H9 (cell line): ENCODE measurements around the gene GIPC1. TPM values are rescaled to one million over a fixed set of nuclear protein-coding genes. Genes with fewer than 3 reads are reported as not detected.
A peak's percentile ranks its signal among the peaks of the same experiment; 100 is the strongest.

Source experiments
- DNase-seq: peaks from one replicate; pipeline ENCODE4 v3.0.0-alpha.2; 2017
- H2AFZ ChIP-seq: one replicate; pipeline ENCODE4 v1.6.1; 2013; ENCODE audit warnings: mild to moderate bottlenecking, low read length, control low read depth, moderate library complexity
- H2AK5ac ChIP-seq: 2 replicates; pipeline ENCODE4 v1.6.1; 2013; ENCODE audit warnings: low read length, control low read depth, mixed read lengths; ENCODE audit not compliant: insufficient read length
- H2BK120ac ChIP-seq: one replicate; pipeline ENCODE4 v1.6.1; 2013; ENCODE audit warnings: low read depth, mild to moderate bottlenecking, low read length, control low read depth, inconsistent platforms; ENCODE audit not compliant: poor library complexity, severe bottlenecking
- H2BK12ac ChIP-seq: 2 replicates; pipeline ENCODE4 v1.6.1; 2013; ENCODE audit warnings: low read length, control low read depth, mixed read lengths, low read depth; ENCODE audit not compliant: insufficient read length
- H2BK15ac ChIP-seq: 2 replicates; pipeline ENCODE4 v1.6.1; 2013; ENCODE audit warnings: low read depth, low read length, control low read depth
- H2BK20ac ChIP-seq: one replicate; pipeline ENCODE4 v1.6.1; 2013; ENCODE audit warnings: low read depth, mild to moderate bottlenecking, low read length, control low read depth, inconsistent platforms; ENCODE audit not compliant: poor library complexity, severe bottlenecking
- H2BK5ac ChIP-seq: 2 replicates; pipeline ENCODE4 v1.6.1; 2013; ENCODE audit warnings: low read length, control low read depth, mixed read lengths; ENCODE audit not compliant: insufficient read length
- H3K14ac ChIP-seq: 2 replicates; pipeline ENCODE4 v1.6.1; 2013; ENCODE audit warnings: low read length, control low read depth; ENCODE audit not compliant: insufficient read depth
- H3K18ac ChIP-seq: 2 replicates; pipeline ENCODE4 v1.6.1; 2013; ENCODE audit warnings: low read depth, mild to moderate bottlenecking, mixed read lengths, low read length, control low read depth; ENCODE audit not compliant: insufficient read length
- H3K23ac ChIP-seq: 2 replicates; pipeline ENCODE4 v1.6.1; 2013; ENCODE audit warnings: low read length, control low read depth, mixed read lengths, low read depth; ENCODE audit not compliant: insufficient read length
- H3K23me2 ChIP-seq: 2 replicates; pipeline ENCODE4 v1.6.1; 2013; ENCODE audit warnings: low read depth, mild to moderate bottlenecking, mixed read lengths, low read length, control low read depth; ENCODE audit not compliant: insufficient read length, poor library complexity, severe bottlenecking
- H3K27ac ChIP-seq: 2 replicates; pipeline ENCODE4 v1.5.1; 2013; ENCODE audit warnings: low read length, control low read depth, mixed read lengths, low read depth; ENCODE audit not compliant: insufficient read length
- H3K27me3 ChIP-seq: 2 replicates; pipeline ENCODE4 v1.6.1; 2013; ENCODE audit warnings: low read length, control low read depth, inconsistent platforms; ENCODE audit not compliant: insufficient read depth
- H3K4ac ChIP-seq: 2 replicates; pipeline ENCODE4 v1.6.1; 2013; ENCODE audit warnings: low read depth, mild to moderate bottlenecking, control low read depth, inconsistent platforms, low read length, moderate library complexity
- H3K4me1 ChIP-seq: 2 replicates; pipeline ENCODE4 v1.6.1; 2013; ENCODE audit warnings: low read length, control low read depth, inconsistent platforms; ENCODE audit not compliant: insufficient read depth
- H3K4me2 ChIP-seq: 2 replicates; pipeline ENCODE4 v1.6.1; 2013; ENCODE audit warnings: low read length, control low read depth, mixed read lengths; ENCODE audit not compliant: insufficient read length, insufficient read depth
- H3K56ac ChIP-seq: 2 replicates; pipeline ENCODE4 v1.6.1; 2013; ENCODE audit warnings: low read depth, mild to moderate bottlenecking, mixed read lengths, low read length, control low read depth; ENCODE audit not compliant: insufficient read length
- H3K79me1 ChIP-seq: 2 replicates; pipeline ENCODE4 v1.6.1; 2013; ENCODE audit warnings: low read depth, mild to moderate bottlenecking, moderate library complexity, low read length, control low read depth, inconsistent platforms; ENCODE audit not compliant: insufficient read depth, poor library complexity, severe bottlenecking
- H3K79me2 ChIP-seq: 2 replicates; pipeline ENCODE4 v1.6.1; 2013; ENCODE audit warnings: low read length, control low read depth, inconsistent platforms; ENCODE audit not compliant: insufficient read depth
- H3K9ac ChIP-seq: 2 replicates; pipeline ENCODE4 v1.6.1; 2013; ENCODE audit warnings: low read length, control low read depth, mixed read lengths; ENCODE audit not compliant: insufficient read length; ENCODE audit errors: extremely low read depth
- H3K9me3 ChIP-seq: one replicate; pipeline ENCODE4 v1.6.1; 2013; ENCODE audit warnings: low read depth, low read length, inconsistent platforms; ENCODE audit not compliant: control insufficient read depth
- H3T11ph ChIP-seq: one replicate; pipeline ENCODE4 v1.6.1; 2013; ENCODE audit warnings: mild to moderate bottlenecking, low read length, control low read depth, inconsistent platforms
- H4K20me1 ChIP-seq: one replicate; pipeline ENCODE4 v1.6.1; 2013; ENCODE audit not compliant: control insufficient read depth, insufficient read length, insufficient read depth
- H4K5ac ChIP-seq: 2 replicates; pipeline ENCODE4 v1.6.1; 2013; ENCODE audit warnings: low read depth, mild to moderate bottlenecking, mixed read lengths, low read length, control low read depth; ENCODE audit not compliant: insufficient read length
- H4K8ac ChIP-seq: replicated peaks from 2 replicates; pipeline ENCODE4 v1.6.1; 2013; ENCODE audit warnings: low read length, control low read depth, mixed read lengths, low read depth; ENCODE audit not compliant: insufficient read length
- H4K91ac ChIP-seq: 2 replicates; pipeline ENCODE4 v1.6.1; 2013; ENCODE audit warnings: low read depth, mild to moderate bottlenecking, moderate library complexity, mixed read lengths, low read length, control low read depth; ENCODE audit not compliant: insufficient read length
- H3K27ac Mint-ChIP-seq, 3 experiments: 2 replicates in 2 of 3; 3 replicates in 1 of 3; pipeline ENCODE4 v1.8.0; 2020 to 2021; ENCODE audit warnings: mixed read lengths in 3 of 3, mild to moderate bottlenecking in 1 of 3, moderate library complexity in 1 of 3
- H3K27me3 Mint-ChIP-seq: 2 replicates; pipeline ENCODE4 v1.8.0; 2021; ENCODE audit warnings: low read depth, mild to moderate bottlenecking, moderate library complexity, mixed read lengths
- H3K36me3 Mint-ChIP-seq, 3 experiments: 2 replicates in 2 of 3; 3 replicates in 1 of 3; pipeline ENCODE4 v1.8.0; 2020 to 2021; ENCODE audit warnings: low read depth in 3 of 3, mixed read lengths in 3 of 3; ENCODE audit not compliant: insufficient read depth in 1 of 3
- H3K4me1 Mint-ChIP-seq, 2 experiments: 2 replicates each; pipeline ENCODE4 v1.8.0; 2020; ENCODE audit warnings: mixed read lengths in 2 of 2
- H3K4me3 Mint-ChIP-seq, 2 experiments: 2 replicates in 1 of 2; 3 replicates in 1 of 2; pipeline ENCODE4 v1.8.0; 2020 to 2021; ENCODE audit warnings: mild to moderate bottlenecking in 2 of 2, mixed read lengths in 2 of 2, moderate library complexity in 1 of 2
- H3K9me3 Mint-ChIP-seq, 2 experiments: 2 replicates in 1 of 2; 3 replicates in 1 of 2; pipeline ENCODE4 v1.8.0; 2020; ENCODE audit warnings: mild to moderate bottlenecking in 2 of 2, mixed read lengths in 2 of 2, moderate library complexity in 1 of 2
- WGBS: extraction: QIAGEN DNeasy Blood & Tissue Kit; methylation state at CpG from one replicate; pipeline ENCODE4 v1.1.7; 2013; ENCODE audit warnings: missing lambda C conversion rate, low lambda C conversion rate, mixed read lengths; ENCODE audit not compliant: insufficient read length; ENCODE audit errors: extremely low coverage; 5-methylcytosine and 5-hydroxymethylcytosine counted together
- total RNA-seq: library from RNA; stranded (reverse); gene quantifications from 2 replicates; pipeline ENCODE4 v1.2.1, GENCODE V29; 2021
- TF ChIP-seq, protein P1 (sequence below): fragments of 200-600 bp; sonication (generic); conservative IDR thresholded peaks from 3 replicates; pipeline ENCODE4 v1.8.0; 2021; ENCODE audit warnings: antibody characterized with exemption, mild to moderate bottlenecking

Gene GIPC1
- total RNA-seq, 1 experiment from 2014 or later: 70.6 TPM

DNA sequence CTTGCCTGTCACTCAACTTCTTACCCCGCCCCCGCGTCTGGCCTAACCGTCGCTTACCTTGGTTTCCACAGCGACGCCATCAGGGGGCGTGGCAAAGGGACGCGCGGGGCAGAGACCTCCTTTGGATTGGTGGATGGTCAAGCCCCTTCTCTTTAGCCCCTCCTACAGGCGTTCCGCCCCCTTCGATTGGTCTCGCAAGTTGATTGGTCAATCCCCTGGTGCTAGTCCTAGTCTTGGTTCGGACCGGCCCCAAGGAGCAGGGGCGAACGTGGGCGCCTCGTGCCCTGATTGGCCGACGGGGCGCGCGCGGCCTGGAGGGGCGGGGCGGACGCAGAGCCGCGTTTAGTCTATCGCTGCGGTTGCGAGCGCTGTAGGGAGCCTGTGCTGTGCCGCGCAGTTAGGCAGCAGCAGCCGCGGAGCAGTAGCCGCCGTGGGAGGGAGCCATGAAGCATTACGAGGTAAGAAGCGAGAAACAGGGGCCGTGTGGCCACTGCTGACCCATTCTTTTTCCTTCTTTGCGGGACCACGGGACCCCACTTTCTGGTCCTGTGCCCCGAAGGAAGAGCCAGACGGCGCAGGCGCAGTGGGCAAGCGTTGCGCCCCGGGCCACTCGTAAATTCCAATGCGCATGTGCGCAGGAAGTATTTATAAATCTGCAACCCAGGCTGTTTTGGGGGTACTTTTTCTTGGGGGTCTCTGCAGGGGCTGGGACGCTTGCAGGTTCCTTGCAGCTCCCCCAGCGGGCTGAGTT is 33.5 kb upstream of the GIPC1 start, which contains the start of gene TECR:
TSS of gene TECR (plus strand) at position 341 of the 751 bp plus-strand sequence. CDS start at position 444, 103 bp downstream.
- Histone ChIP-seq H2BK15ac (no peak within 1 kb of the TSS), H4K20me1 (no peaks in the 10 kb centered on the region), H3K14ac (peak within 1 kb of the TSS; percentile 95), H4K8ac (no peak within 1 kb of the TSS), H3K56ac (no peak within 1 kb of the TSS), H4K91ac (no peak within 1 kb of the TSS), H2BK120ac (no peak within 1 kb of the TSS), H2BK12ac (no peak within 1 kb of the TSS), H3K4ac (no peak within 1 kb of the TSS), H2BK20ac (no peak within 1 kb of the TSS), H2AK5ac (no peak within 1 kb of the TSS), H3K9ac (peak within 1 kb of the TSS; percentile 82), H3K23me2 (peaks cover 3% of the 10 kb centered on the region), H3K9me3 (no peaks in the 10 kb centered on the region), H3K23ac (no peak within 1 kb of the TSS), H3K4me1 (no peaks in the 10 kb centered on the region), H2AFZ (peak within 1 kb of the TSS; percentile 66), H3K27me3 (no peaks in the 10 kb centered on the region), H3K27ac (no peak within 1 kb of the TSS), H3T11ph (no peak within 1 kb of the TSS), H3K79me2 (peaks cover 6% of the 10 kb centered on the region; the same call in 1 of the 2 replicates), H3K79me1 (peaks cover 5% of the 10 kb centered on the region), H4K5ac (no peak within 1 kb of the TSS), H2BK5ac (no peak within 1 kb of the TSS), H3K18ac (peak within 1 kb of the TSS; percentile 92), H3K4me2 (peak within 1 kb of the TSS; percentile 99)
- Mint-ChIP-seq H3K36me3 (peaks cover 0 to 10% (median 8%) of the 10 kb centered on the region in 3 experiments; a peak in 4 of 7 replicates), H3K27me3 (no peaks in the 10 kb centered on the region), H3K4me1 (peaks cover 14 to 19% of the 10 kb centered on the region in 2 experiments), H3K4me3 (peak within 1 kb of the TSS; percentile 94 to 97), H3K9me3 (no peaks in the 10 kb centered on the region), H3K27ac (peak within 1 kb of the TSS; percentile 87 to 98 (median 97); a peak in 6 of 7 replicates)
- TF ChIP-seq, protein P1, sequence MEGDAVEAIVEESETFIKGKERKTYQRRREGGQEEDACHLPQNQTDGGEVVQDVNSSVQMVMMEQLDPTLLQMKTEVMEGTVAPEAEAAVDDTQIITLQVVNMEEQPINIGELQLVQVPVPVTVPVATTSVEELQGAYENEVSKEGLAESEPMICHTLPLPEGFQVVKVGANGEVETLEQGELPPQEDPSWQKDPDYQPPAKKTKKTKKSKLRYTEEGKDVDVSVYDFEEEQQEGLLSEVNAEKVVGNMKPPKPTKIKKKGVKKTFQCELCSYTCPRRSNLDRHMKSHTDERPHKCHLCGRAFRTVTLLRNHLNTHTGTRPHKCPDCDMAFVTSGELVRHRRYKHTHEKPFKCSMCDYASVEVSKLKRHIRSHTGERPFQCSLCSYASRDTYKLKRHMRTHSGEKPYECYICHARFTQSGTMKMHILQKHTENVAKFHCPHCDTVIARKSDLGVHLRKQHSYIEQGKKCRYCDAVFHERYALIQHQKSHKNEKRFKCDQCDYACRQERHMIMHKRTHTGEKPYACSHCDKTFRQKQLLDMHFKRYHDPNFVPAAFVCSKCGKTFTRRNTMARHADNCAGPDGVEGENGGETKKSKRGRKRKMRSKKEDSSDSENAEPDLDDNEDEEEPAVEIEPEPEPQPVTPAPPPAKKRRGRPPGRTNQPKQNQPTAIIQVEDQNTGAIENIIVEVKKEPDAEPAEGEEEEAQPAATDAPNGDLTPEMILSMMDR: no peak
- no CpG with 5 or more reads among the region's 59 CpGs for WGBS
- DNase-seq: peak; percentile 100
